ENCODE measurements around the gene AGA.

DNA sequence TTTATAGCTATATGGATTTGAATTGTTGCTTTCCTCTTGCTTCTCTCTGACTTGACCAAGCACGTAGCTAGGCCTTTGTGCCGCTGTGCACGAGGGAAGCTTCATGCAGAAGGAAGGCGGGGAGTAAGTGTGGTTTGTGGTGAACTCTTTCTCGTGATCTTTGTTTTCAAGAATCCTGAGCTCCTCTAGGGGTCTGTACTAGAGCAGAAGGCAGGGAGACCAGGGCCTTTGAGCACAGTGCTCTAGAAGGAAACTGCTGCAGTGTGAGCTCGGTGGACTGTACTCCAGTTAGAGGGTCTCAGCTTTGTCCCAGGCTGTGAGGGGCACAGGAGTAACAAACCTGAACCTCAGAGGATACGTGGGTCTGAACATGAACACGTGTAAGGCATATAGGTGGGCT lies 49.0 kb downstream of the AGA start:
- TF ChIP-seq, protein P1, sequence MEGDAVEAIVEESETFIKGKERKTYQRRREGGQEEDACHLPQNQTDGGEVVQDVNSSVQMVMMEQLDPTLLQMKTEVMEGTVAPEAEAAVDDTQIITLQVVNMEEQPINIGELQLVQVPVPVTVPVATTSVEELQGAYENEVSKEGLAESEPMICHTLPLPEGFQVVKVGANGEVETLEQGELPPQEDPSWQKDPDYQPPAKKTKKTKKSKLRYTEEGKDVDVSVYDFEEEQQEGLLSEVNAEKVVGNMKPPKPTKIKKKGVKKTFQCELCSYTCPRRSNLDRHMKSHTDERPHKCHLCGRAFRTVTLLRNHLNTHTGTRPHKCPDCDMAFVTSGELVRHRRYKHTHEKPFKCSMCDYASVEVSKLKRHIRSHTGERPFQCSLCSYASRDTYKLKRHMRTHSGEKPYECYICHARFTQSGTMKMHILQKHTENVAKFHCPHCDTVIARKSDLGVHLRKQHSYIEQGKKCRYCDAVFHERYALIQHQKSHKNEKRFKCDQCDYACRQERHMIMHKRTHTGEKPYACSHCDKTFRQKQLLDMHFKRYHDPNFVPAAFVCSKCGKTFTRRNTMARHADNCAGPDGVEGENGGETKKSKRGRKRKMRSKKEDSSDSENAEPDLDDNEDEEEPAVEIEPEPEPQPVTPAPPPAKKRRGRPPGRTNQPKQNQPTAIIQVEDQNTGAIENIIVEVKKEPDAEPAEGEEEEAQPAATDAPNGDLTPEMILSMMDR (IDR thresholded peaks at IDR 0.05; ENCODE audit: low read depth, low read length) = no peak
- TF ChIP-seq EZH2phosphoT487 (IDR thresholded peaks at IDR 0.05; ENCODE audit: low read depth) = no peak

Measured in OCI-LY3 (cell line).